Measurements from ENCODE around the gene MUS81. TPM values are rescaled to one million over a fixed set of nuclear protein-coding genes. Genes with fewer than 3 reads are reported as not detected.

The MUS81 gene
- total RNA-seq, 1 experiment from 2014 or later = 45.9 TPM

DNA sequence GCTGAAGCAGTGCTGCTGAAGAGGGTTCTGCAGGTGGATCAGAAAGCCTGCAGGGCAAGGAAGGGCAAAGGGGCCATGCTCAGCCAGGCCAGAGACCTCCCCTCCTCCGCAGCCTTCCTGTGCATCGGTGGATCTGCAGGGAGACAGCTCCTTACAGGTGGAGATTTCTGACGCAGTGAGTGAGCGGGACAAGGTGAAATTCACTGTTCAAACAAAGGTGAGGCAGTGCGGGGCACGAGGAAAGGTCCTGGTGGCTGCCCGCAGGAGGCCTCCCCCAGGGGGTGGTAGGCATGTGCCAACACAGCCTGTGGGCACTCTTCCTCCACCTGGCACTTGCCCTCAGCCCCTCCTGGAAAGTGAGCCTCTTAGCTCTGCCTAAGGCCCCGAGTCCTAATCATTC is 10.9 kb upstream of the MUS81 start:
- H3K27me3 Mint-ChIP-seq (ENCODE audit: low read depth) = peaks cover 13% of the 10 kb centered on the region
- H3K27ac Mint-ChIP-seq = no peak overlapping the region
- CTCF ChIA-PET = interaction anchor here (1.1 to 6.3 kb wide), 13 partner anchors 11 to 173 kb away, joined by 3 to 134 read pairs (median 11); partner anchors contain the start of genes AP5B1, CCDC85B, FIBP and KAT5
- DNase-seq (ENCODE audit: low spot score) (no peak), ATAC-seq (no peak)
- H3K4me3 Mint-ChIP-seq = no peak overlapping the region
- peaks cover 12% of the 10 kb centered on the region for H3K4me1 Mint-ChIP-seq
- POLR2A ChIA-PET = interaction anchor here (1.0 to 3.5 kb wide), 4 partner anchors 11 to 51 kb away, joined by 3 to 38 read pairs (median 4); partner anchors contain the start of genes FIBP, MUS81 and SNX32
- H3K36me3 Mint-ChIP-seq = peaks cover 29% of the 10 kb centered on the region
- TF ChIP-seq NR1H2 (CRISPR knock-in tag; IDR thresholded peaks at IDR 0.05) = no peak
- TF ChIP-seq, protein P1, sequence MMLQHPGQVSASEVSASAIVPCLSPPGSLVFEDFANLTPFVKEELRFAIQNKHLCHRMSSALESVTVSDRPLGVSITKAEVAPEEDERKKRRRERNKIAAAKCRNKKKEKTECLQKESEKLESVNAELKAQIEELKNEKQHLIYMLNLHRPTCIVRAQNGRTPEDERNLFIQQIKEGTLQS (CRISPR knock-in tag; conservative IDR thresholded peaks at IDR 0.05) = no peak
- TF ChIP-seq, protein P2, sequence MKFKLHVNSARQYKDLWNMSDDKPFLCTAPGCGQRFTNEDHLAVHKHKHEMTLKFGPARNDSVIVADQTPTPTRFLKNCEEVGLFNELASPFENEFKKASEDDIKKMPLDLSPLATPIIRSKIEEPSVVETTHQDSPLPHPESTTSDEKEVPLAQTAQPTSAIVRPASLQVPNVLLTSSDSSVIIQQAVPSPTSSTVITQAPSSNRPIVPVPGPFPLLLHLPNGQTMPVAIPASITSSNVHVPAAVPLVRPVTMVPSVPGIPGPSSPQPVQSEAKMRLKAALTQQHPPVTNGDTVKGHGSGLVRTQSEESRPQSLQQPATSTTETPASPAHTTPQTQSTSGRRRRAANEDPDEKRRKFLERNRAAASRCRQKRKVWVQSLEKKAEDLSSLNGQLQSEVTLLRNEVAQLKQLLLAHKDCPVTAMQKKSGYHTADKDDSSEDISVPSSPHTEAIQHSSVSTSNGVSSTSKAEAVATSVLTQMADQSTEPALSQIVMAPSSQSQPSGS (CRISPR knock-in tag; IDR thresholded peaks at IDR 0.05; ENCODE audit: borderline replicate concordance, low read depth) = no peak
- TF ChIP-seq, protein P3, sequence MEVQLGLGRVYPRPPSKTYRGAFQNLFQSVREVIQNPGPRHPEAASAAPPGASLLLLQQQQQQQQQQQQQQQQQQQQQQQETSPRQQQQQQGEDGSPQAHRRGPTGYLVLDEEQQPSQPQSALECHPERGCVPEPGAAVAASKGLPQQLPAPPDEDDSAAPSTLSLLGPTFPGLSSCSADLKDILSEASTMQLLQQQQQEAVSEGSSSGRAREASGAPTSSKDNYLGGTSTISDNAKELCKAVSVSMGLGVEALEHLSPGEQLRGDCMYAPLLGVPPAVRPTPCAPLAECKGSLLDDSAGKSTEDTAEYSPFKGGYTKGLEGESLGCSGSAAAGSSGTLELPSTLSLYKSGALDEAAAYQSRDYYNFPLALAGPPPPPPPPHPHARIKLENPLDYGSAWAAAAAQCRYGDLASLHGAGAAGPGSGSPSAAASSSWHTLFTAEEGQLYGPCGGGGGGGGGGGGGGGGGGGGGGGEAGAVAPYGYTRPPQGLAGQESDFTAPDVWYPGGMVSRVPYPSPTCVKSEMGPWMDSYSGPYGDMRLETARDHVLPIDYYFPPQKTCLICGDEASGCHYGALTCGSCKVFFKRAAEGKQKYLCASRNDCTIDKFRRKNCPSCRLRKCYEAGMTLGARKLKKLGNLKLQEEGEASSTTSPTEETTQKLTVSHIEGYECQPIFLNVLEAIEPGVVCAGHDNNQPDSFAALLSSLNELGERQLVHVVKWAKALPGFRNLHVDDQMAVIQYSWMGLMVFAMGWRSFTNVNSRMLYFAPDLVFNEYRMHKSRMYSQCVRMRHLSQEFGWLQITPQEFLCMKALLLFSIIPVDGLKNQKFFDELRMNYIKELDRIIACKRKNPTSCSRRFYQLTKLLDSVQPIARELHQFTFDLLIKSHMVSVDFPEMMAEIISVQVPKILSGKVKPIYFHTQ (CRISPR knock-in tag; IDR thresholded peaks at IDR 0.05) = no peak
- TF ChIP-seq, protein P4, sequence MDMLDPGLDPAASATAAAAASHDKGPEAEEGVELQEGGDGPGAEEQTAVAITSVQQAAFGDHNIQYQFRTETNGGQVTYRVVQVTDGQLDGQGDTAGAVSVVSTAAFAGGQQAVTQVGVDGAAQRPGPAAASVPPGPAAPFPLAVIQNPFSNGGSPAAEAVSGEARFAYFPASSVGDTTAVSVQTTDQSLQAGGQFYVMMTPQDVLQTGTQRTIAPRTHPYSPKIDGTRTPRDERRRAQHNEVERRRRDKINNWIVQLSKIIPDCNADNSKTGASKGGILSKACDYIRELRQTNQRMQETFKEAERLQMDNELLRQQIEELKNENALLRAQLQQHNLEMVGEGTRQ (CRISPR knock-in tag; IDR thresholded peaks at IDR 0.05) = no peak
- TF ChIP-seq IRF2 (CRISPR knock-in tag; IDR thresholded peaks at IDR 0.05; ENCODE audit: borderline replicate concordance, low read depth) = no peak
- no peak for TF ChIP-seq EMX1 (CRISPR knock-in tag; IDR thresholded peaks at IDR 0.05)
- no peak for TF ChIP-seq FOXK1 (CRISPR knock-in tag; IDR thresholded peaks at IDR 0.05)
- TF ChIP-seq, protein P5, sequence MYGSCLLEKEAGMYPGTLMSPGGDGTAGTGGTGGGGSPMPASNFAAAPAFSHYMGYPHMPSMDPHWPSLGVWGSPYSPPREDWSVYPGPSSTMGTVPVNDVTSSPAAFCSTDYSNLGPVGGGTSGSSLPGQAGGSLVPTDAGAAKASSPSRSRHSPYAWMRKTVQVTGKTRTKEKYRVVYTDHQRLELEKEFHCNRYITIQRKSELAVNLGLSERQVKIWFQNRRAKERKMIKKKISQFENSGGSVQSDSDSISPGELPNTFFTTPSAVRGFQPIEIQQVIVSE (CRISPR knock-in tag; IDR thresholded peaks at IDR 0.05; ENCODE audit: borderline replicate concordance) = no peak
- no peak for TF ChIP-seq TEAD1 (CRISPR knock-in tag; IDR thresholded peaks at IDR 0.05)
- TF ChIP-seq JAZF1 (CRISPR knock-in tag; IDR thresholded peaks at IDR 0.05) = no peak
- TF ChIP-seq, protein P6, sequence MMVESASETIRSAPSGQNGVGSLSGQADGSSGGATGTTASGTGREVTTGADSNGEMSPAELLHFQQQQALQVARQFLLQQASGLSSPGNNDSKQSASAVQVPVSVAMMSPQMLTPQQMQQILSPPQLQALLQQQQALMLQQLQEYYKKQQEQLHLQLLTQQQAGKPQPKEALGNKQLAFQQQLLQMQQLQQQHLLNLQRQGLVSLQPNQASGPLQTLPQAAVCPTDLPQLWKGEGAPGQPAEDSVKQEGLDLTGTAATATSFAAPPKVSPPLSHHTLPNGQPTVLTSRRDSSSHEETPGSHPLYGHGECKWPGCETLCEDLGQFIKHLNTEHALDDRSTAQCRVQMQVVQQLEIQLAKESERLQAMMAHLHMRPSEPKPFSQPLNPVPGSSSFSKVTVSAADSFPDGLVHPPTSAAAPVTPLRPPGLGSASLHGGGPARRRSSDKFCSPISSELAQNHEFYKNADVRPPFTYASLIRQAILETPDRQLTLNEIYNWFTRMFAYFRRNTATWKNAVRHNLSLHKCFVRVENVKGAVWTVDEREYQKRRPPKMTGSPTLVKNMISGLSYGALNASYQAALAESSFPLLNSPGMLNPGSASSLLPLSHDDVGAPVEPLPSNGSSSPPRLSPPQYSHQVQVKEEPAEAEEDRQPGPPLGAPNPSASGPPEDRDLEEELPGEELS (CRISPR knock-in tag; IDR thresholded peaks at IDR 0.05) = no peak
- TF ChIP-seq, protein P7, sequence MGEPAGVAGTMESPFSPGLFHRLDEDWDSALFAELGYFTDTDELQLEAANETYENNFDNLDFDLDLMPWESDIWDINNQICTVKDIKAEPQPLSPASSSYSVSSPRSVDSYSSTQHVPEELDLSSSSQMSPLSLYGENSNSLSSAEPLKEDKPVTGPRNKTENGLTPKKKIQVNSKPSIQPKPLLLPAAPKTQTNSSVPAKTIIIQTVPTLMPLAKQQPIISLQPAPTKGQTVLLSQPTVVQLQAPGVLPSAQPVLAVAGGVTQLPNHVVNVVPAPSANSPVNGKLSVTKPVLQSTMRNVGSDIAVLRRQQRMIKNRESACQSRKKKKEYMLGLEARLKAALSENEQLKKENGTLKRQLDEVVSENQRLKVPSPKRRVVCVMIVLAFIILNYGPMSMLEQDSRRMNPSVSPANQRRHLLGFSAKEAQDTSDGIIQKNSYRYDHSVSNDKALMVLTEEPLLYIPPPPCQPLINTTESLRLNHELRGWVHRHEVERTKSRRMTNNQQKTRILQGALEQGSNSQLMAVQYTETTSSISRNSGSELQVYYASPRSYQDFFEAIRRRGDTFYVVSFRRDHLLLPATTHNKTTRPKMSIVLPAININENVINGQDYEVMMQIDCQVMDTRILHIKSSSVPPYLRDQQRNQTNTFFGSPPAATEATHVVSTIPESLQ (CRISPR knock-in tag; IDR thresholded peaks at IDR 0.05) = no peak
- TF ChIP-seq NFYB (CRISPR knock-in tag; conservative IDR thresholded peaks at IDR 0.05; ENCODE audit: low read depth) = no peak
- peaks cover 6% of the 10 kb centered on the region; the same call in 1 of the 2 replicates for H3K9me3 Mint-ChIP-seq

All from WTC11 (cell line).